Coronary artery (tissue), 2 donors: ENCODE data around the gene CLDN24.

Experiments
- DNase-seq: peaks from one replicate; pipeline ENCODE4 v3.0.0-alpha.2; 2017; ENCODE audit warnings: low spot score
- H3K27ac ChIP-seq, 2 donors: fragments of 200-600 bp; sonication (generic); one replicate each; pipeline ENCODE4 v1.5.1; 2016 to 2019
- H3K4me3 ChIP-seq: fragments of 200-600 bp; sonication (generic); 2 replicates; pipeline ENCODE4 v1.5.1; 2016; ENCODE audit warnings: mild to moderate bottlenecking, moderate library complexity
- TF ChIP-seq, protein P1 (sequence below): fragments of 200-600 bp; sonication (generic); IDR thresholded peaks from one replicate; pipeline ENCODE4 v1.5.1; 2019; ENCODE audit warnings: antibody characterized with exemption

CLDN24 gene

DNA sequence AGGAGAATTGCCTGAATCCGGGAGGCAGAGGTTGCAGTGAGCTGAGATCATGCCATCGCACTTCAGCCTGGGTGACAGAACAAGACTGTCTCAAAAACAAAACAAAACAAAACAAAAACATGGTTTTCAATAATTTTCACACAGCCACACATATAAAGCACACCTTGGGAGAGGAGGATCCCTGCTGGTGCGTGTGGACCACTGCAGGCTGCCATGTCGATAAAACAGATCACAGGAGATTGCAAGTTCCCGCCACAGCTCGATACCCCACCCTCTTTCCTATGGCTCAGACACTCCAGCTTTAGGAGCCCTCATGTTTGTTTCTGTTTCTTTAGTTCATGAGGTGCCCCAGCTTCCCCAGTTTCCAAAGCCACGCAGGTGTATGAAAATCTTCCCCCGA, 31.3 kb upstream of the CLDN24 start:
- Histone ChIP-seq H3K4me3 (no peak overlapping the region), H3K27ac (no peak overlapping the region)
- TF ChIP-seq, protein P1, sequence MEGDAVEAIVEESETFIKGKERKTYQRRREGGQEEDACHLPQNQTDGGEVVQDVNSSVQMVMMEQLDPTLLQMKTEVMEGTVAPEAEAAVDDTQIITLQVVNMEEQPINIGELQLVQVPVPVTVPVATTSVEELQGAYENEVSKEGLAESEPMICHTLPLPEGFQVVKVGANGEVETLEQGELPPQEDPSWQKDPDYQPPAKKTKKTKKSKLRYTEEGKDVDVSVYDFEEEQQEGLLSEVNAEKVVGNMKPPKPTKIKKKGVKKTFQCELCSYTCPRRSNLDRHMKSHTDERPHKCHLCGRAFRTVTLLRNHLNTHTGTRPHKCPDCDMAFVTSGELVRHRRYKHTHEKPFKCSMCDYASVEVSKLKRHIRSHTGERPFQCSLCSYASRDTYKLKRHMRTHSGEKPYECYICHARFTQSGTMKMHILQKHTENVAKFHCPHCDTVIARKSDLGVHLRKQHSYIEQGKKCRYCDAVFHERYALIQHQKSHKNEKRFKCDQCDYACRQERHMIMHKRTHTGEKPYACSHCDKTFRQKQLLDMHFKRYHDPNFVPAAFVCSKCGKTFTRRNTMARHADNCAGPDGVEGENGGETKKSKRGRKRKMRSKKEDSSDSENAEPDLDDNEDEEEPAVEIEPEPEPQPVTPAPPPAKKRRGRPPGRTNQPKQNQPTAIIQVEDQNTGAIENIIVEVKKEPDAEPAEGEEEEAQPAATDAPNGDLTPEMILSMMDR, result no peak
- DNase-seq, result no peak

DNA sequence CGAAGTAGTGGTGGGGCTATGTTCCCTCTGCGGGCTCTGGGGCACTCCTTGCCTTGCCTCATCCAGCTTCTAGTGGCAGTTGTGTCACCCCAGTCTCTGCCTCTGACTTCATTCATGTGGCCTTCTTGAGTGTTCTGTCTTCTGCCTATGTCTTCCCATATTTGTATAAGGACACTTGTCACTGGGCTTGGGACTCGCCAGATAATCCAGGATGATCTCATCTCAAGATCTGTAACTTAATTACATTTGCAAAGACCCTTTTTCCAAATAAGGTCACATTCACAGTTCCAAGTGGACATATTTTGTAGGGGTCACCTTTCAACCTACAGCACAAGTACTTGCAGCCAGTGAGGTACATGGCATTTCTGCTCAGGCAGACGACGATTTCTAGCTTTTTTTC, 30.3 kb upstream of the CLDN24 start:
- Histone ChIP-seq H3K4me3 (no peak overlapping the region), H3K27ac (no peak overlapping the region)
- TF ChIP-seq, protein P1, result no peak
- no peak for DNase-seq

DNA sequence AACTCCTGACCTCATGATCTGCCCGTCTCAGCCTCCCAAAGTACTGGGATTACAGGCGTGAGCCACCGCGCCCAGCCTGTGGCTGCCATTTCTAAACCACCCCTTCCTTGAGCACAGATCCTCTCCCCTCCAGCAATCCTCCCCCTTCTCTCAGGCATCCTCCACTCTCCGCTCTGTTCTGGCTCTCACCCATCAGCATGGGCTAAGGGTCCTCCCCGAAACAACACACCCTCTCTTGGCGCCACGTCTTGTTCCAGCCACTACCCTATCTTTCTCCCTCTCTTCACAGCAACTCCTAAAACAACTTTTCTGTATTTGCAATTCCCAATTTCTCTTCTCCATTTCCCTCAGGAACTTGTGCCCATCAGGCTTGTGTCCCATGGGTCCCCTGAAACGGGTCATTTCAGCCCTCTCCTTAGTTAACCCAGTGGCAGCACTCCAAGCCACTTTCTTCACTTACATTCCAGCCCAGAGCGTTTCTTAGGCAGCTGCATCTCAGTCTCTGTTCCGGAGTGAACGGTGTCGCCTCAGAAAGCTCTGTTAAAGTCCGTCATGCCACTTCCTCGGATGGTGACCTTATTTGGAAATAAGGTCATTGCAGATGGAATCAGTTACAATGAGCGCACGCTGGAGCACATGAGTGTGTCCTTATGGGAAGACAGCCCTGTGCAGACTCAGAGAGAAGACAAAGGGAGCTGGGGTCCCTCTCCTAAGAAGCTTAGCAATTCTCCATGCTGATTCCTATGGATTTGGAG, 28.3 kb upstream of the CLDN24 start:
- H3K27ac ChIP-seq, result no peak overlapping the region
- TF ChIP-seq, protein P1, result no peak
- no peak for DNase-seq
- no peak overlapping the region for H3K4me3 ChIP-seq

DNA sequence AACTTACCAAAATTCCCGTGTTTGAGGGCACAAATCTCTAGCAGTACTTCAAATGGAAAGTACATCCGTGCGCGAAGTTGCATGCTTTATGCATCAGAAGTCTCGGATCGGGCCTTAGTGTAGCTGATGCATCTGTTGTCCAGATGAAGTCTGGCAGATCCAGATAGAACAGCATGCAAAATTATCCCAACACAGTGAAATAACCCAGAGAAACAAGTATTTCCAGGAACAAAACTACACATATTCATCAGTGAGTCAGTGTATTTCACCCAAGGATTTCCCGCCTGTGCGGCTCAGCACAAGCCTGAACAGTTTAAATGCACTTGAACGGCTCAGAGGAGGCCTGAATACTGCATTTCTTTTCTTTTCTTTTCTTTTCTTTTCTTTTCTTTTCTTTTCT, 27.4 kb upstream of the CLDN24 start:
- TF ChIP-seq, protein P1, result no peak
- DNase-seq, result no peak

DNA sequence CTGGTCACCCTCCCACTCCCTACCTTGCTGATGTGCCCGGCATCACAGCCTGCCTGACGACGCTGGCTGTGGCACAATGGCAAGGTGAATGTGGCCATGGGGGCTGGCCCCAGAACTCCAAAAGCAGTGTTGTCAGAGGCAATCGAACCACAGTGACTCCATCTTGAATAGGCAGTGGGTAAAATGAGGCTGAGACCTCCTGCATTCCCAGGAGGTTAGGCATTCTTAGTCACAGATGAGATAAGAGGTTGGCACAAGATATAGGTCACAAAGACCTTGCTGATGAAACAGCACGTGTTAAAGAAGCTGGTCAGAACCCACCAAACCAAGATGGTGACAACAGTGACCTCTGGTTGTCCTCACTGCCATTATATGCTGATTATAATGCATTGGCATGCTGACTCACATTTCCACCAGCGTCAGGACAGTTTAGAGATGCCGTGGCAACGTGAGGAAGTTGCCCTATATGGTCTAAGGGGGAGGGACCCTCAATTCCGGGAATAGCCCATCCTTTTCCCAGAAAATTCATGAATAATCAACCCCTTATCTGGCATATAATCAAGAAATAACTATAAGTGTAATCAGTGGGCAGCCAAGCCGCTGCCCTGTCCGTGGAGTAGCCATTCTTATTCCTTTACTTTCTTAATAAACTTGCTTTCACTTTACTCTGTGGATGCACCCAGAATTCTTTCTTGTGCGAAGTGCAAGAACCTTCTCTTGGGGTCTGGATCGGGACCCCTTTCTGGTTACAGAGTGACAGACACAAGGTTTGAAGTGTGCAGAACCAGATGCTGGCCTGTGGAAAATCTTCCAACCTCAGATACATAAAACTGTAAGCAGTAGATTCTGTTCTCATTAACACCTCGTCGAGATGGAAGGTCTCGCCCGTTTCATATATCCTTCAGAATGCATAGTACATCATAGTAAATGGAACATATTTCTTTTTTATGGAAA, 26.8 kb upstream of the CLDN24 start:
- H3K4me3 ChIP-seq, result no peak overlapping the region
- H3K27ac ChIP-seq, result no peak overlapping the region
- TF ChIP-seq, protein P1, result no peak
- DNase-seq, result no peak

More for the DNA sequence above, 27.4 kb upstream of the CLDN24 start:
- no peak overlapping the region for H3K27ac ChIP-seq
- H3K4me3 ChIP-seq, result no peak overlapping the region

DNA sequence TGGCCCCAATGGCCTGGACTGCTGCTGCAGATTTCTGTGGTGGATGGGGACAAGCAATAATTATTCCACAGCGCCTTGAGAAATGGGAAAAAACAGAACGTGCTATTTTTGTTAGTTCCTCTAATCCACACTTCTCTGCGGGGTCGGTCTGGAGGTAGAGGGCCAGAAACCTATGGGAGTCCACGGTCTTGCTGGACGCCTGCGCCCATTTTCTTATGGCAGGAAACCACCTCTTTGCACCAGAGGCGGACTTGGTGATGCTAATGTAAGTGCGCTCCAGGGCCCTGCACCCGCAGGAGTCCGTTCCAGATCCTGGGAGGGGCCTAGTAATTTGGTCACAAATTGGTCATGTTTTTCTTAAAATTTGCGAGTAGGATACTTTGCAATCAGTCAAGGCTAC, 25.9 kb upstream of the CLDN24 start:
- peak; percentile 19 for DNase-seq
- H3K4me3 ChIP-seq, result no peak overlapping the region
- TF ChIP-seq, protein P1, result no peak
- no peak overlapping the region for H3K27ac ChIP-seq
